Esophagus squamous epithelium (tissue), 4 donors: ENCODE measurements around the gene MUCL3.
"Not testable (repeated sequence)": the region's sequence is repeated elsewhere in the genome, so short reads cannot be mapped to it uniquely, and the experiment has no call there.

ENCODE experiments used
- POLR2A ChIP-seq, 4 donors: fragments of 450-650 bp; IDR thresholded peaks; one replicate each; pipeline ENCODE4 v1.6.1; 2017; ENCODE audit warnings: antibody characterized with exemption in 4 of 4, mild to moderate bottlenecking in 4 of 4, moderate library complexity in 3 of 4
- TF ChIP-seq, protein P1 (sequence below), 6 experiments: fragments of 450-650 bp in 4 of 6; fragments of 200-600 bp in 2 of 6; sonication (generic) in 2 of 6; IDR thresholded peaks; one replicate each; pipeline ENCODE4 v1.5.1; 2016 to 2019; ENCODE audit warnings: antibody characterized with exemption in 6 of 6, mild to moderate bottlenecking in 4 of 6, moderate library complexity in 4 of 6

DNA sequence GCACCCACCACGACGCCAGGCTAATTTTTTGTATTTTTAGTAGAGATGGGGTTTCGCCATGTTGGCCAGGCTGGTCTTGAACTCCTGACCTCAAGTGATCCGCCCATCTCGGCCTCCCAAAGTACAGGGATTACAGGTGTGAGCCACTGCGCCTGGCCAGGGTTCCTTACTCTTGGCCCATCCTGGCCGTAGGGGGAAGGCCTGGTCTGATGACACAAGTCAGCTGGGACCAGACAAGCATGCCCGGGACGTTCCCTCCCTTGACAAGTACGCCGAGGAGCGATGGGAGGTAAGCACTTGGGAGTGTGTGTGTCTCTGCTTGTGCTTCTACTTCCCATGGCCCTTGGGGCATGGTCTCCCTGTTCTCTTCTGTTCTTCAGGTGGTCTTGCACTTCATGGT is 30.3 kb upstream of the MUCL3 start:
- TF ChIP-seq, protein P1, sequence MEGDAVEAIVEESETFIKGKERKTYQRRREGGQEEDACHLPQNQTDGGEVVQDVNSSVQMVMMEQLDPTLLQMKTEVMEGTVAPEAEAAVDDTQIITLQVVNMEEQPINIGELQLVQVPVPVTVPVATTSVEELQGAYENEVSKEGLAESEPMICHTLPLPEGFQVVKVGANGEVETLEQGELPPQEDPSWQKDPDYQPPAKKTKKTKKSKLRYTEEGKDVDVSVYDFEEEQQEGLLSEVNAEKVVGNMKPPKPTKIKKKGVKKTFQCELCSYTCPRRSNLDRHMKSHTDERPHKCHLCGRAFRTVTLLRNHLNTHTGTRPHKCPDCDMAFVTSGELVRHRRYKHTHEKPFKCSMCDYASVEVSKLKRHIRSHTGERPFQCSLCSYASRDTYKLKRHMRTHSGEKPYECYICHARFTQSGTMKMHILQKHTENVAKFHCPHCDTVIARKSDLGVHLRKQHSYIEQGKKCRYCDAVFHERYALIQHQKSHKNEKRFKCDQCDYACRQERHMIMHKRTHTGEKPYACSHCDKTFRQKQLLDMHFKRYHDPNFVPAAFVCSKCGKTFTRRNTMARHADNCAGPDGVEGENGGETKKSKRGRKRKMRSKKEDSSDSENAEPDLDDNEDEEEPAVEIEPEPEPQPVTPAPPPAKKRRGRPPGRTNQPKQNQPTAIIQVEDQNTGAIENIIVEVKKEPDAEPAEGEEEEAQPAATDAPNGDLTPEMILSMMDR (IDR thresholded peaks at IDR 0.05) = not testable (repeated sequence)
- TF ChIP-seq POLR2A (IDR thresholded peaks at IDR 0.05) = not testable (repeated sequence)
